Measurements from ENCODE around the gene PATJ. TPM values are rescaled to one million over a fixed set of nuclear protein-coding genes. Genes with fewer than 3 reads are reported as not detected.

Gene PATJ
- total and polyA plus RNA-seq, 2 of the 13 experiments (the other 11 are each of a cell fraction or from before 2014, with no cell fraction given) = 6.2 to 16.8 TPM

- no peak for TF ChIP-seq NFRKB (IDR thresholded peaks at IDR 0.05)
- TF ChIP-seq NFKB2 (CRISPR knock-in tag; IDR thresholded peaks at IDR 0.05; ENCODE audit: borderline replicate concordance) = no peak
- no peak for TF ChIP-seq ESRRA (CRISPR knock-in tag; IDR thresholded peaks at IDR 0.05; ENCODE audit: low read depth)
- TF ChIP-seq ARHGAP35 (CRISPR knock-in tag; IDR thresholded peaks at IDR 0.05; ENCODE audit: borderline replicate concordance) = no peak
- TF ChIP-seq PTBP1 (IDR thresholded peaks at IDR 0.05; ENCODE audit: low read depth, low read length, poor library complexity, severe bottlenecking) = no peak
- no peak for TF ChIP-seq ZMAT3 (CRISPR knock-in tag; conservative IDR thresholded peaks at IDR 0.05)
- no peak for TF ChIP-seq SALL1 (CRISPR knock-in tag; IDR thresholded peaks at IDR 0.05)
- no peak for TF ChIP-seq ZNF33A (CRISPR knock-in tag; IDR thresholded peaks at IDR 0.05; ENCODE audit: borderline replicate concordance)
Observed at GRCh38 chr1:62213075-62213914, 471.0 kb downstream of the PATJ start (continued).

DNA sequence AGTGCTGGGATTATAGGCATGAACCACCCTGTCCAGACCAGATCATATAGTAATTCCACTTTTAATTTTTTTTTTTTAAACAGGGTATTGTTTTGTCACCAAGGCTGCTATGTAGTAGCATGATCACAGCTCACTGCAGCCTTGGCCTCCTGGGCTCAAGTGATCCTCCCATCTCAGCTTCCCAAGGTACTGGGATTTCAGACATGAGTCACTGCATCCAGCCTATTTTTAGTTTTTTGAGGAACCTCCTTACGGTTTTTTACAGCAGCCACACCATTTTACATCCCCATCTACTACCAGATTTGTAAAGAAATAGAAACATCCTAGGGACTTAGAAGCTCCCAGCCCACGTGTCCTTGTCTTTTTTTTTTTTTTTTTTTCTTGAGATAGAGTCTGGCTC is 476.3 kb downstream of the PATJ start:
- BruUV-seq (replicated peaks) = no TSS peak

More for the DNA sequence above, 476.3 kb downstream of the PATJ start:
- CTCF ChIA-PET (ENCODE audit: low intra/inter-chr PET ratio, low total read pairs) = no interaction called here
- Histone ChIP-seq H4K20me1 (ENCODE audit: insufficient read depth, low read length) (no peaks in the 10 kb centered on the region), H3K9me3 (ENCODE audit: low read length) (no peaks in the 10 kb centered on the region), H3K4me1 (ENCODE audit: insufficient read depth, low read length) (no peaks in the 10 kb centered on the region), H3K4me3 (replicated peaks in 1 of 3; ENCODE audit: insufficient read depth in 1 of 3, low read depth in 2 of 3, low read length in 3 of 3) (no peak overlapping the region), H3K79me2 (ENCODE audit: insufficient read depth, low read length) (no peaks in the 10 kb centered on the region), H2AFZ (ENCODE audit: low read length) (no peak overlapping the region), H3K27ac (ENCODE audit: extremely low read length, insufficient read depth, low read length) (no peak overlapping the region), H3K4me2 (ENCODE audit: low read depth, low read length) (no peak overlapping the region), H3K36me3 (replicated peaks in 1 of 2; ENCODE audit: control insufficient read depth in 1 of 2, insufficient read depth in 2 of 2, low read length in 2 of 2) (no peaks in the 10 kb centered on the region), H3K27me3 (ENCODE audit: control insufficient read depth in 1 of 2, insufficient read depth in 2 of 2, low read length in 2 of 2) (no peaks in the 10 kb centered on the region), H3K9ac (ENCODE audit: insufficient read depth, low read depth, low read length) (no peak overlapping the region)
- POLR2A ChIA-PET = no interaction called here
- WGBS (ENCODE audit: low lambda C conversion rate) = 38% methylated on average over 2 of the region's 2 CpGs
- ATAC-seq (no peak), FAIRE-seq (no peak), DNase-seq (ENCODE audit: low spot score) (no peak)
- TF ChIP-seq ZNF740 (CRISPR knock-in tag; IDR thresholded peaks at IDR 0.05) = no peak
- no peak for TF ChIP-seq ZNF670 (CRISPR knock-in tag; IDR thresholded peaks at IDR 0.05; ENCODE audit: borderline replicate concordance)
- TF ChIP-seq REL (CRISPR knock-in tag; conservative IDR thresholded peaks at IDR 0.05) = no peak
- no peak for TF ChIP-seq MED13 (CRISPR knock-in tag; IDR thresholded peaks at IDR 0.05)
- no peak for TF ChIP-seq ZNF337 (CRISPR knock-in tag; IDR thresholded peaks at IDR 0.05; ENCODE audit: borderline replicate concordance, low read depth)
- no peak for TF ChIP-seq ZNF619 (CRISPR knock-in tag; IDR thresholded peaks at IDR 0.05)
- TF ChIP-seq CENPX (CRISPR knock-in tag; IDR thresholded peaks at IDR 0.05) = no peak
- TF ChIP-seq MBNL3 (CRISPR knock-in tag; conservative IDR thresholded peaks at IDR 0.05) = no peak
- no peak for TF ChIP-seq ZNF878 (CRISPR knock-in tag; IDR thresholded peaks at IDR 0.05)
- no peak for TF ChIP-seq GTF2F1 (IDR thresholded peaks at IDR 0.05; ENCODE audit: low read length)
- TF ChIP-seq, protein P1, sequence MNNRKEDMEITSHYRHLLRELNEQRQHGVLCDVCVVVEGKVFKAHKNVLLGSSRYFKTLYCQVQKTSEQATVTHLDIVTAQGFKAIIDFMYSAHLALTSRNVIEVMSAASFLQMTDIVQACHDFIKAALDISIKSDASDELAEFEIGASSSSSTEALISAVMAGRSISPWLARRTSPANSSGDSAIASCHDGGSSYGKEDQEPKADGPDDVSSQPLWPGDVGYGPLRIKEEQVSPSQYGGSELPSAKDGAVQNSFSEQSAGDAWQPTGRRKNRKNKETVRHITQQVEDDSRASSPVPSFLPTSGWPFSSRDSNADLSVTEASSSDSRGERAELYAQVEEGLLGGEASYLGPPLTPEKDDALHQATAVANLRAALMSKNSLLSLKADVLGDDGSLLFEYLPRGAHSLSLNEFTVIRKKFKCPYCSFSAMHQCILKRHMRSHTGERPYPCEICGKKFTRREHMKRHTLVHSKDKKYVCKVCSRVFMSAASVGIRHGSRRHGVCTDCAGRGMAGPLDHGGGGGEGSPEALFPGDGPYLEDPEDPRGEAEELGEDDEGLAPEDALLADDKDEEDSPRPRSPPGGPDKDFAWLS (CRISPR knock-in tag; IDR thresholded peaks at IDR 0.05; ENCODE audit: borderline replicate concordance) = no peak
- no peak for TF ChIP-seq ZNF333 (CRISPR knock-in tag; IDR thresholded peaks at IDR 0.05; ENCODE audit: borderline replicate concordance)
- TF ChIP-seq ZFP36 (IDR thresholded peaks at IDR 0.05; ENCODE audit: borderline replicate concordance, low read depth, low read length, partially characterized antibody) = no peak
- no peak for TF ChIP-seq ZNF343 (CRISPR knock-in tag; IDR thresholded peaks at IDR 0.05)
- TF ChIP-seq GATAD2A (CRISPR knock-in tag; IDR thresholded peaks at IDR 0.05) = no peak
- no peak for TF ChIP-seq ZBTB8A (CRISPR knock-in tag; IDR thresholded peaks at IDR 0.05; ENCODE audit: borderline replicate concordance, low read depth)
- intact Hi-C loops (cut with micrococcal nuclease; ENCODE audit: unreplicated experiment) (no loop called here), in situ Hi-C loops (cut with HindIII; ENCODE audit: extremely low pct_ligation_motif_present, low pct_unique_long_range_greater_than_20kb) (no loop called here)
